ENCODE results near the gene RHOB. TPM values are rescaled to one million over a fixed set of nuclear protein-coding genes. Genes with fewer than 3 reads are reported as not detected.
"Not testable (repeated sequence)": the region's sequence is repeated elsewhere in the genome, so short reads cannot be mapped to it uniquely, and the experiment has no call there.

RHOB gene
- polyA plus RNA-seq, 6 donors from 2014 or later = 10.3 to 68.9 (median 23.8) TPM

DNA sequence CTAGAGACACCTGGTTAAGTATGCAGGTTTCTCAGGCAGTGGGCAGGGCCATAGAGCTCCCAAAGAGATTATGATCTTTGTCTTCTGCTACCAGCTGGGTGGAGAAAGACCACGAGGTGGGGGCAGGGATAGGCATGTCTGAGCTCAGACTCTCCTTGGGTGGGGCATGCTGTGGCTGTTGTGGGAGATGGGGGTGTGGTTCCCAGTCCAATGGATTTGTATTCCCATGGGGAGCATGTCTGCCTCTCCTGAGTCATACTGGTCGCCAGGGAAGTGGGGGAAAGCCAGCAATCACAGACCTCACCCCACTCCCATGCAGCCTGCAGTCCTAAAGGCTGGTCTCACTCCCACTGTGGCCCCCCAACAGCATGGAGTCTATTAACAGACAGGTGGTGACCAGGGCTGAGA is 31.4 kb upstream of the RHOB start:
- DNase-seq (no peak), ATAC-seq (ENCODE audit: low read depth in 2 of 2) (no peak)
- peaks cover 0 to 12% (median 7%) of the 10 kb centered on the region in 3 donors for H3K4me1 Mint-ChIP-seq
- peaks cover 0 to 3% (median 0%) of the 10 kb centered on the region in 7 donors for H3K9me3 Mint-ChIP-seq
- no peak overlapping the region for H3K4me3 Mint-ChIP-seq
- H3K27ac Mint-ChIP-seq = peak overlapping the region in 1 of 6 donors; percentile 16
- H3K27me3 Mint-ChIP-seq = peaks cover 0 to 8% (median 0%) of the 10 kb centered on the region in 3 donors
- H3K36me3 Mint-ChIP-seq = no peaks in the 10 kb centered on the region

DNA sequence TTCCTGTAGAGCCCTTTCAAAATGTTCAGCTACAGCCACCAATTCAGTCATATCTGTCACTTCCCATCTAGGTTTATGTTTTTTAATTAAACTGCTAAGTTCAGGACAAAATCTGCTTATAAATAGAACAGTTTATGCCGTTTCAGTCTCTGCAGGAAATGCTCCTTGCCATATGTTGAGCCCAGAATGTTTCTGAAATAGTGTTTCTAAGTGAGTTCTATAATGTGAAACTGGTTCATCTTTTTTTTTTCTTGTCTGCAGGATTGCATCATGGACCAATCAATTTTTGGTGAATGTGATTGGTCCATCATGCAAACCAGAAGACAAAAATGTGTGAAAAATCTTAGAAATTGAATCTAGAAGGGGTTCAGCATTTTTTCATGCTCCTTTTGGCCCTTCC is 30.2 kb upstream of the RHOB start:
- ATAC-seq (ENCODE audit: low read depth in 2 of 2) (no peak), DNase-seq (no peak)
- Mint-ChIP-seq H3K4me3 (no peak overlapping the region), H3K27ac (peak overlapping the region in 1 of 6 donors; percentile 2), H3K4me1 (peaks cover 0 to 6% (median 4%) of the 10 kb centered on the region in 3 donors), H3K36me3 (no peaks in the 10 kb centered on the region), H3K27me3 (peaks cover 0 to 8% (median 0%) of the 10 kb centered on the region in 3 donors), H3K9me3 (no peaks in the 10 kb centered on the region)

DNA sequence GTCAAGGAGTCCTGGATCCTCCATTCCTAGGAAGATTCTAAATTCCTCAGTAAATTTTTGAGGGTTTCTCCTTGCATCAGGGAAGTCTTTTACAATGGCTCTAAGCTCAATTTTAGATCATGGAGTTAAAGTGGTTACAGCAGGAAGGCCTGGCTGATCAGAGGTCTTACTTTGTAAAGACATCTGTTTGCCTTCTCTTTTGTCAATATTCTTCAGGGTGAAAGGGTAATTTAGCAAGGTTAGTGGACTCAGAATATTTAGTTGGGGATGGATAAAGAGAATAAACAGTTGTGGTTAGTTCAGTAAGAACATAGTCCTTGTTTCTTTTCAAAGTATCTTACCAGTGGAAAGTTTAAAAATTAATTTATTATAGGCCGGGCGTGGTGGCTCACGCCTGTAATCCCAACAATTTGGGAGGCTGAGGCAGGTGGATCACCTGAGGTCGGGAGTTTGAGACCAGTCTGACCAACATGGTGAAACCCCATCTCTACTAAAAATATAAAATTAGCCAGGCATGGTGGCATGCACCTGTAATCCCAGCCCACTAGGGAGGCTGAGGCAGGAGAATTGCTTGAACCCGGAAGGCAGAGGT is 29.5 kb upstream of the RHOB start:
- peak overlapping the region in 1 of 6 donors; percentile 2 for H3K27ac Mint-ChIP-seq
- H3K9me3 Mint-ChIP-seq; H3K4me3 Mint-ChIP-seq; H3K36me3 Mint-ChIP-seq; H3K27me3 Mint-ChIP-seq; DNase-seq; ATAC-seq (ENCODE audit: low read depth in 2 of 2); H3K4me1 Mint-ChIP-seq: not testable (repeated sequence)

DNA sequence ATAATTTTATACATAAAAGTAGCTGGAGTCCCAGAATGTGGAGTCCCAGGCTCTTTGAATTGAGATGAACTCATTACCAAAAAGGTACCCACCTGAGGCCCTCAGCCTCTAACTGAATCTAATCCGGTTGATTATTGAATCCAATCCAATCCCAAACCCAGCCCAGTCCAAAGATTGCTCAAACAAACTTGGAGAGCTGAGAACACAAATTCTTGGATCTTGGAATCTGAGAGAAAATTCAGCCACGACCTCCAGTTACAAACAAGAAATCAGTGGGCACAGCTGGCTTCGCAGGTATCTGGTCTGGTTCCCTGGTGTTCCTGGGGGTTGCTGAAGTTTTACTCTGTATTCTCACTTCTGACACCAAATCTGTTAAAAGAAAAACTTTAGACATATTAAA is 28.4 kb upstream of the RHOB start:
- Mint-ChIP-seq H3K27ac (no peak overlapping the region), H3K36me3 (no peaks in the 10 kb centered on the region), H3K4me1 (peaks cover 6 to 11% (median 10%) of the 10 kb centered on the region in 3 donors), H3K4me3 (no peak overlapping the region), H3K27me3 (peaks cover 0 to 8% (median 0%) of the 10 kb centered on the region in 3 donors), H3K9me3 (no peaks in the 10 kb centered on the region)
- no peak for ATAC-seq (ENCODE audit: low read depth in 2 of 2)
- no peak for DNase-seq

DNA sequence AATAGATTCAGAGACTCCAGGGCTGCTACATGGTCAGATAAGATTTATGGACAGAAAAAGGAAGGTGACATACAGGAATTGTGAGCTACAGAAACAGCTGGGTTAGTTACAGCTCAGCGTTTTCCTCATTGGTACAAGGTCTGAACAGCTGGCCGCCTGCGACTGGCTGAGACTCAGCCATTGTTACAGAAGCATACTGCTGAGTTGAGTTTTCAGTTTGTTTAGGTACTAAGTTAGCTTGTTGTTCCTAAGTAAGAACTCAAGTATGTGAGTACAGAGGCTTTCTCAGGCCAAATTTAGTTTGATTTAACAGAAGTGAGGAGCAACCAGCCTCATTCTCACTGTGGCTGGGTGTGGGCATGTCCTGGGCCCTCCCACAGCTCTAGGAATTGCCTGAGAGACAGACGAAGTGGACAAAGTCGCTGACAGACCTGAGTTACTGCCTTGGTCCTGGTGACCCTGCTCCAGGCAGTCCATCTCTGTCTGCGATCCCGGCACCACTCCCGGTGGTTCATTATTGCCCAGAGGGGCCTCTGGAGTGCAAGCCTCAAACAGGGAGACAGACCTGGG is 27.8 kb upstream of the RHOB start:
- ATAC-seq (ENCODE audit: low read depth in 2 of 2) = no peak
- H3K27ac Mint-ChIP-seq = no peak overlapping the region
- H3K36me3 Mint-ChIP-seq = no peaks in the 10 kb centered on the region
- H3K9me3 Mint-ChIP-seq = no peaks in the 10 kb centered on the region
- no peak overlapping the region for H3K4me3 Mint-ChIP-seq
- peaks cover 10 to 17% (median 16%) of the 10 kb centered on the region in 3 donors for H3K4me1 Mint-ChIP-seq
- H3K27me3 Mint-ChIP-seq = peaks cover 0 to 8% (median 0%) of the 10 kb centered on the region in 3 donors
- no peak for DNase-seq

DNA sequence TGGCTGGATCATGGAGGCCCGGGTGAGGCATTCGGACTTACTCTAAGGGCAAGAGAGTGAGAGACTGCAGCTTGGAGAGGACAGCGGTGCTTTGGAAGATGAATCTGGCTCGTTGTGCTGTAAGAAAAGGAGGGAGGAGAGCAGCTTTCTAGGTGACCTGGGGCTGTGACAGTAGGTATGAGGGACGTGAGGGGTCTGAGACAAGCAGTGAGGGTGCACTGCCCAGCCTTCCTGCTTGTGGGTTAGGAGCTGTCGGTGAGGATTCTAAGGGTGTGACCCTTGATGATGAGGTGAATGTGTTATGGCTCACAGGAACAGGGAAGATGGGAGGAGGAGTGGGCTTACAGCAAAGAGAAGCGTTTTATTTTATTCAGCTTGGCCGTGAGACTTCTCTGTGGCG is 27.1 kb upstream of the RHOB start:
- no peak overlapping the region for H3K4me3 Mint-ChIP-seq
- DNase-seq (no peak), ATAC-seq (ENCODE audit: low read depth in 2 of 2) (no peak)
- H3K27ac Mint-ChIP-seq = peak overlapping the region in 2 of 6 donors; percentile 22 to 80
- H3K36me3 Mint-ChIP-seq = no peaks in the 10 kb centered on the region
- H3K27me3 Mint-ChIP-seq = peaks cover 0 to 8% (median 0%) of the 10 kb centered on the region in 3 donors
- peaks cover 16 to 24% (median 23%) of the 10 kb centered on the region in 3 donors for H3K4me1 Mint-ChIP-seq
- H3K9me3 Mint-ChIP-seq = no peaks in the 10 kb centered on the region

DNA sequence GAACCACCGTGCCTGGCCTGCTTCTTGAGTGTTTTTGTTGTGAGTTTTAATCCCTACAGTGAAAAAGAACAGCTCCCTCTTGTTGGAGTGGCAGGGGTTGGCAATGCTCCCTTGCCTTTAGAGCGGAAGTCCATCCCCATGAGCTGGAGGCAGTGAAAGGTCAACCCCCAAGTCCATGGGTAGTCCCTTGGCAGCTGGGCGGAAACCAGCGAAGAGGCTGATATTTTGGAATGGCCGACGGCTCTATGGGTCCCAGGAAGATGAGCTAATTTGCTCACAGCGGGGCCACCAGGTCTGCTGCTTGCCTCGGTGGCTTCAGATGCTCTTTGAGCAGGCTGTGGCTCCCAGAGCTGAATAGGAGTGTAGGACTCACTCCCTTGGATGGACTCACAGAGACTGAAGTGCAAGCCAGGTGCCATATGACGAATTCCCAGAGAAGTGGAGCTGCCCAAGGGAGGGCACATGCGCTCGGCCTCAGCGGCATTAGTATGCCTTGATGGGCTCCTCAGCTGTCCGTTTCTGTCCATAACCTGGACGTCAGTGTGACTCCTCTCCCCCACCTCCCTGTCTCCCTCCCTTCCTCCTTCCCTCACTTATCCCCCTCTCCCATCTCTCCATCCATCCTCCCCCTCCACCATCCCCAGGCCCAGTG is 25.4 kb upstream of the RHOB start:
- Mint-ChIP-seq H3K36me3 (no peaks in the 10 kb centered on the region), H3K4me1 (peaks cover 27 to 41% (median 34%) of the 10 kb centered on the region in 3 donors), H3K4me3 (no peak overlapping the region), H3K27ac (peak overlapping the region in 1 of 6 donors; percentile 37), H3K27me3 (peaks cover 0 to 3% (median 0%) of the 10 kb centered on the region in 3 donors), H3K9me3 (no peaks in the 10 kb centered on the region)
- ATAC-seq (ENCODE audit: low read depth in 2 of 2) (no peak), DNase-seq (no peak)

DNA sequence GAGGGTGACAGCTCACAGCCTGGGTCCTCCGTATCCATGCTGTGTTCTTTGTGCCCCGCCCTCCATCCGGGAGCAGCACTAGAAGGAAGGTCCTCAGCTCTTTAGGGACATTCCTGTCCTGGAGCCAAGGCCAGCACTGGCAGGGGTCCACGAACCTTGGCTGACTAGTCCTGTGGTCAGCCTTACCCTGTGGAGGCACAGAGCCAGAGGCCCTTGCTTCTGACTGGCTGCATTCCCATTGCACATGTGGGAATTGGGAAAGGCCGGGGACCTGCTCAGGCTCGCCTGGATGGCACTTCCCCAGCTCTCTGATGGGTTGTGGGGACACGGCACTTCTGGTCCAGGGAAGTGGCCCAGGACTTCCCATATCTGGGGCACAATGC is 24.9 kb upstream of the RHOB start:
- Mint-ChIP-seq H3K36me3 (no peaks in the 10 kb centered on the region), H3K4me3 (no peak overlapping the region), H3K27ac (peak overlapping the region in 1 of 6 donors; percentile 58), H3K27me3 (peaks cover 0 to 3% (median 0%) of the 10 kb centered on the region in 3 donors), H3K4me1 (peaks cover 27 to 45% (median 38%) of the 10 kb centered on the region in 3 donors), H3K9me3 (no peaks in the 10 kb centered on the region)
- ATAC-seq (ENCODE audit: low read depth in 2 of 2) = no peak
- DNase-seq = no peak

DNA sequence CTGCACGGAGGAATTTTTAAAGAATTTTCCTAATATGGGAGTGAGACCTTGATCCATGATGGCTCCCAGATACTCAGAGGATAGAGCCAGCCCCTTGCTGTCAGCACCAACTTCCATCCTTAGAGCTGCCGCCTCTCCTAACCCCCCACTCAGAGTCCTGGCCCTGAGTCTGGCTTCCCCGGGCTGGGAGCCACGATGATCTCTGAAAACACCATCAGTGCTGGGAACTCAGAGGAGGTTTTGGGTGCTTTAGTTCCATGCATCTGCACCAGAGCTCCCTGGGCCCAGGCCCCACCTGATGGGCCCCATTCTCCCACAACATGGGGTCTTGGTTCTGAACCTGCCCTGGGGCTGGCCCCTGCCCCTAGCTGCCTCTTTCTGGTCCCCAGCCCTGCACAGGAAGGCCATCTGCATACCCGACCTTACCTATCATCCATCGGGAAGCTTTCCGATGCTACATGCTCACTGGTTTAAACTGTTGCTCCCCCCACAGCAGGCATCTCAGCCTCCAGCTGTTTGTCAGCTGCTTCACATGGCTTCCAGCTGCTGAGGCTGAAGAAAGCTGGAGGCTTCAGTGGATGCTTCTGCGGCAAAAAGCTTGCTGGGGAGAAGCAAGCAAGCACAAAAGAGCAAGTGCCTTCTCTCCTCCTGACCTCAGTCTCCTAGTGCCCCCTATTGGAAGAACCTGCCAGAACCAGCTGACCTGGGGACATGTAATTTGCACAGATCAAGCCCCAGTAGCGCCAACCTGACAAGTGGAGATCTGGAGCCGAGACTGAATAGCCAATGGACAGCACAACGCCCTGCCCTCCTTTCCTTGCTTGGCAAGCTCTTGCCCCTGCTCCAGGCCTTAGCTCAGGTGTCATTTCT is 24.2 kb upstream of the RHOB start:
- peaks cover 0 to 3% (median 0%) of the 10 kb centered on the region in 3 donors for H3K27me3 Mint-ChIP-seq
- H3K36me3 Mint-ChIP-seq = no peaks in the 10 kb centered on the region
- DNase-seq (no peak), ATAC-seq (ENCODE audit: low read depth in 2 of 2) (no peak)
- peak overlapping the region in 5 of 6 donors; percentile 59 to 96 (median 88) for H3K27ac Mint-ChIP-seq
- no peak overlapping the region for H3K4me3 Mint-ChIP-seq
- H3K9me3 Mint-ChIP-seq = no peaks in the 10 kb centered on the region
- peaks cover 27 to 52% (median 42%) of the 10 kb centered on the region in 3 donors for H3K4me1 Mint-ChIP-seq

DNA sequence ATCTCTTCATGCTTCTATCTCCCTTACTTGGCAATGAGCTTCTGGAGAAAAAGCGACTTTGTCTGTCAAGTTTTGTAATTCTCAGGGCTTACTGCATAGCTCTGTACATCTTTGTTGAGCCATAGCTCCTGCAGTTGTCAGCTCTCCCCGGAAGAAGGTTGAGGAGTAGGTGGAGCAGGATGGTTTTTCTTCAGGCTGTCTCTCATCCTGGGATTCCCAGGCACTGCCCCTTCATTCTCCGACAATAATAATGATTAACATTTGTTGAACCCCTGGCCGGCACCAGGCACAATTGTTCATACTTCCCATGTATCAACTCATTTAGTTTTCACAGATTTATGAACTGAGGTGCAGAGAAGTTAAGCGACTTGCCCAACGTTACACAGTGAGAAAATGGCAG is 23.5 kb upstream of the RHOB start:
- Mint-ChIP-seq H3K36me3 (no peaks in the 10 kb centered on the region), H3K4me3 (peak overlapping the region in 3 of 8 donors; percentile 40 to 70 (median 45)), H3K27ac (peak overlapping the region in 5 of 6 donors; percentile 48 to 99 (median 90)), H3K27me3 (peaks cover 0 to 3% (median 0%) of the 10 kb centered on the region in 3 donors), H3K9me3 (no peaks in the 10 kb centered on the region), H3K4me1 (peaks cover 31 to 58% (median 46%) of the 10 kb centered on the region in 3 donors)
- DNase-seq (no peak), ATAC-seq (ENCODE audit: low read depth in 2 of 2) (no peak)

DNA sequence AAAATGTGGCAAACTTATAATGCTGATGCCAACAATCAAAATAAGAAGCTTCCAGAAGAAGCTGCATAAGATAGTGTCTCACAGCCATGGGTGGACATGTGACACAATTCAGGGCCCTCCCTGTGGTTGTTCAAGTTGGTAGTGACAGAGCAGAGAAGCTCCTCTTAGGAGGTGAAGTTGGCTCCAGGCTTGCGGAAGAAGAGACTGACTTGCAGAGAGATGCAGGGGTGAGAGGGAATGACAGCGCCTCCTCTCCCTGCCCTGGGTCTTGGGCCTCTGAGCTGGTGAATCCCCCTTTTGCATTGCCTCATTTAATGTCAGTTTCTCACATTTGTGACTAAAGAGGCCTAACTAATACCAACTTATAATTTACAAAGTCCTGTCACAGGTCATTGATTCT is 23.0 kb upstream of the RHOB start:
- no peak for ATAC-seq (ENCODE audit: low read depth in 2 of 2)
- no peaks in the 10 kb centered on the region for H3K9me3 Mint-ChIP-seq
- peaks cover 34 to 61% (median 51%) of the 10 kb centered on the region in 3 donors for H3K4me1 Mint-ChIP-seq

DNA sequence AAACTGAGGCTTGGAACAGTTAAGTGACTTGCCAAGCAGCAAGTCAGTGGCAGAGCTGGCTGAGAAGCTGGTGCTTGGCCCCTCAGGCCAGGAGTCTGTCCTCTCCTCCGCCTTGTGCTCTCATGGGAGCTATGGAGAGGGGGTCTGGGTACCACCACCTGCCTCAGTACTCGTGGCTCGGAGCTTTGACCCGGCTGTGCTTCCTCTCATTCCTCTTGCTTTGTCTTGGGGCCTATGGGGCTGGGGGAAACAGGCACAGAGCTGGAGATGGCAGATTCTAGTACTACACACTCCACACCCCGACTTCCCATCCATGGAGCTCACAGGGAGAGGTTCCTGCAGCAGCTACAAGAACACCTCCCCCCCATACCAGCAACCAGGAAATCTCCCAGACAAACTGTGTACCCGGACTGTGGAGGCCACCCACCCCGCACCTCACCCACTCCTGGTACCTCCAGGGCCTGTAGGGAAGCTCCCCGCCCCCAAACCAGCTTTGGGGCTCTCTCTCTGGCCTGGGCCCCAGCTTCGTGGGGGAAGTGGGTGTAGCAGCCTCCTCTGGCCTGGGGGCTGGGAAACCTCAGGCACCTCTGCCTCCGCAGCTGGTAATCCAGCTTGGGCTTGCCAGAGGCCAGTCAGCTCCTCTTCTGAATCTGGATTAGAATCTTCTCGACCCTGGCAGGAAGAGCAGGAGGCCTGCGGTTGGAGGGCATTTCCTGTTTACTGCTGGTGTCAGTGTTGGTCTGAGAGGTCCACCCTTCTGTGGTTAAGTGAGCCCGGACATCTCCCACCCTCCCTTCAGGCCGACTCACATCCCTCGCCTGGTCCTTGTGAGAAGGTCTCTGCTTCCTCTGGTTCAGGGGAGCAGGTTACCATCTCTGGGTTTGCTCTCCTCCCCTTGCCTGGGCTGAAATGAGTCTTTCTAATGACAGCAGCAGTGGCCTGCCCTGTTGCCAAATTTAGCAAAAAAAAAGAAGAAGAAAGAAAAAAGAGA is 22.3 kb upstream of the RHOB start:
- H3K9me3 Mint-ChIP-seq = no peaks in the 10 kb centered on the region
- ATAC-seq (ENCODE audit: low read depth in 2 of 2) (peak; percentile 65), DNase-seq (peak; percentile 71)
- peak overlapping the region; percentile 90 to 99 (median 98) for H3K27ac Mint-ChIP-seq
- H3K4me3 Mint-ChIP-seq = peak overlapping the region; percentile 15 to 88 (median 82)
- peaks cover 40 to 69% (median 59%) of the 10 kb centered on the region in 3 donors for H3K4me1 Mint-ChIP-seq
- H3K27me3 Mint-ChIP-seq = peaks cover 0 to 3% (median 0%) of the 10 kb centered on the region in 3 donors
- no peaks in the 10 kb centered on the region for H3K36me3 Mint-ChIP-seq

More for the DNA sequence above, 23.0 kb upstream of the RHOB start:
- no peaks in the 10 kb centered on the region for H3K36me3 Mint-ChIP-seq
- H3K4me3 Mint-ChIP-seq = peak overlapping the region in 7 of 8 donors; percentile 45 to 82 (median 63)
- no peak for DNase-seq
- peaks cover 0 to 3% (median 0%) of the 10 kb centered on the region in 3 donors for H3K27me3 Mint-ChIP-seq
- peak overlapping the region; percentile 90 to 99 (median 96) for H3K27ac Mint-ChIP-seq
